Colonic mucosa (tissue), 4 donors: ENCODE results near the gene ZBTB21. TPM values are rescaled to one million over a fixed set of nuclear protein-coding genes. Genes with fewer than 3 reads are reported as not detected.

Experiments used
- DNase-seq: peaks from one replicate; pipeline ENCODE4 v3.0.0-alpha.2; 2020
- H3K27ac ChIP-seq: fragments of 200-600 bp; one replicate; pipeline ENCODE4 v1.8.0; 2021
- H3K27me3 ChIP-seq: fragments of 200-600 bp; one replicate; pipeline ENCODE4 v1.8.0; 2021
- H3K36me3 ChIP-seq: fragments of 200-600 bp; one replicate; pipeline ENCODE4 v1.8.0; 2021
- H3K4me1 ChIP-seq: fragments of 200-600 bp; one replicate; pipeline ENCODE4 v1.8.0; 2021; ENCODE audit warnings: mild to moderate bottlenecking
- H3K4me3 ChIP-seq: fragments of 200-600 bp; one replicate; pipeline ENCODE4 v1.8.0; 2021
- H3K9ac ChIP-seq, 2 donors: one replicate each; pipeline ENCODE4 v1.7.0; 2013; ENCODE audit warnings: control low read depth in 2 of 2, low read depth in 2 of 2, low read length in 2 of 2
- H3K9me3 ChIP-seq: fragments of 200-600 bp; one replicate; pipeline ENCODE4 v1.8.0; 2021
- intact Hi-C: fragments of 100-400 bp; cut with DNase I; formaldehyde crosslinking; loops from one replicate; pipeline ENCODE4 v1.14.1; 2022
- total RNA-seq, 2 donors: library from RNA; stranded (reverse); fragmentation: NEBNext Ultra II Directional in 1 of 2; extraction: Animal tissue kit (Norgen Biotek cat#: 25700) in 1 of 2; gene quantifications; one replicate each; pipeline ENCODE4 v1.2.1, GENCODE V29; 2021
- TF ChIP-seq, protein P1 (sequence below): fragments of 200-600 bp; IDR thresholded peaks from one replicate; pipeline ENCODE4 v1.8.0; 2022; ENCODE audit warnings: antibody characterized with exemption, mild to moderate bottlenecking
- donor health status: healthy.
- donor health status: DM: no; HTN: no; CAD: no.
- donor health status: DM: no; HTN: no; CAD: no.

Gene ZBTB21
- total RNA-seq, 2 donors from 2014 or later: 10.2 to 15.1 TPM

DNA sequence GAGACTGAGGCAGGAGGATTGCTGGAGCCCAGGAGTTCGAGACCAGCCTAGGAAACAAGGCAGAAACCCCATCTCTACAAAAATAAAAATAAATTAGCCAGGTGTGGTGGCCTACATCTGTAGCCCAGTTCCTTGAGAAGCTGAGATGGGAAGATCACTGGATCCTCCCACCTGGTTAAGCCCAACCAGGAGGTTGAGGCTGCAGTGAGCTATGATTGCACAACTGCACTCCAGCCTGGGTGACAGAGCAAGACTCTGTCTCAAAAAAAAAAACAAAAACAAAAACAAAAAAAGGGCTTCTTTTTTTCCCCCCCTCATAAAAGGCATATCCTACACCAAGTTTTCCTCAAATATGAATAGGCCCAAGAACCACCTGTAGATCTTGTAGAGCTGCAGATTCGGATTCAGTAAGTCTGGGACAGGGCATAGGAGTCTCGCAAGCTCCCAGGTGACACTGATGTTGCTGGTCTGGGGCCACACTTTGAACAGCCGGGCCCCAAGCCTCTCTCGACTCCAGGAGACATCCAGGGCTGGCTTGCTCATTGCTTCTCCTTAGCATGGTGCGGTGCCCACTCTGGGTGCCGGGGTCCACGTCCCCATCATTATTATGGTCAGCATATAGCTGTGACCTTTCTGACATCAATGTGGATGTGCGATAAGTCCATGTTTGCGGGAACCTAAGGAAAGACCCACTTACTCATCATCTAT lies 38.9 kb upstream of the ZBTB21 start:
- DNase-seq: no peak

DNA sequence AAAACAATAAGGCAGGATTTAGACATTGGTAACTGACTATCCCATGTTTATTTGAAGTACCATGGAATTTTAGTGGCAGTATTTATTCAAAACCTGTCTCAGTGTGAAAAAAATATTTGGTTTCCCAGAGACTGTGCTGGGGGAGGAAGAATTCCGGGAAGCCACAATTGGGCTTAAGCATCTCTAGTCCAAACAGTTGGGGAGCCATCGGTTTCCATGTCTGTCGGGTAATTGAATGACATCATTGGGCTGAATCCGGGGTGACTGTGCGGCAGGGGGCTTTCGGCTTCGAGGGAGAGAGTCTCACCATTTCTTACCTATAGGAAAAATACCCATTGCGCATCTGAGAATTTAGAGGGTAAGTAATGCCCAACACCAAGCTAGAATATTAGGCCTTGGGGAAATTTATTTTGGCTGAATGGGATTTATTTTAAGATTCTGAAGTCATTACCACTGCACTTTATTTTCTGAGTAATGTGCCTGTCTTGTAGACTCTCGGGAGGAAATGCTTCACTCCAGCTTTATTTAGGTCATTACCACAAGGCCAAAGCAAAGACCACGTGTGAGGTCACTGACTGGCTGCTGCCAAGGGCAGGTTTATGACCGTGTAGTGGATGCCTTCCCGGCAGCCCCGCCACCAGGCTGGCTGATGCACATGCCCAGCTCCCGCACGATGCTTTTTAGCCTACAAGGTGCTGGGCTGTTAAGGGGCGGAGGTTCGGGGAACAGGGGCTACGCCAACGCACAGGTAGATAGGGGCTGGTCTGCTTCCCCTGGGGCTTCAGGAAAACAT lies 37.9 kb upstream of the ZBTB21 start:
- DNase-seq: no peak

More for the DNA sequence above, 38.9 kb upstream of the ZBTB21 start:
- no peaks in the 10 kb centered on the region for H3K4me1 ChIP-seq
- no peak overlapping the region for H3K9ac ChIP-seq
- no peaks in the 10 kb centered on the region for H3K36me3 ChIP-seq
- H3K9me3 ChIP-seq: no peaks in the 10 kb centered on the region
- intact Hi-C loops: no loop called here
- H3K4me3 ChIP-seq: no peak overlapping the region
- TF ChIP-seq, protein P1, sequence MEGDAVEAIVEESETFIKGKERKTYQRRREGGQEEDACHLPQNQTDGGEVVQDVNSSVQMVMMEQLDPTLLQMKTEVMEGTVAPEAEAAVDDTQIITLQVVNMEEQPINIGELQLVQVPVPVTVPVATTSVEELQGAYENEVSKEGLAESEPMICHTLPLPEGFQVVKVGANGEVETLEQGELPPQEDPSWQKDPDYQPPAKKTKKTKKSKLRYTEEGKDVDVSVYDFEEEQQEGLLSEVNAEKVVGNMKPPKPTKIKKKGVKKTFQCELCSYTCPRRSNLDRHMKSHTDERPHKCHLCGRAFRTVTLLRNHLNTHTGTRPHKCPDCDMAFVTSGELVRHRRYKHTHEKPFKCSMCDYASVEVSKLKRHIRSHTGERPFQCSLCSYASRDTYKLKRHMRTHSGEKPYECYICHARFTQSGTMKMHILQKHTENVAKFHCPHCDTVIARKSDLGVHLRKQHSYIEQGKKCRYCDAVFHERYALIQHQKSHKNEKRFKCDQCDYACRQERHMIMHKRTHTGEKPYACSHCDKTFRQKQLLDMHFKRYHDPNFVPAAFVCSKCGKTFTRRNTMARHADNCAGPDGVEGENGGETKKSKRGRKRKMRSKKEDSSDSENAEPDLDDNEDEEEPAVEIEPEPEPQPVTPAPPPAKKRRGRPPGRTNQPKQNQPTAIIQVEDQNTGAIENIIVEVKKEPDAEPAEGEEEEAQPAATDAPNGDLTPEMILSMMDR: no peak
- H3K27ac ChIP-seq: no peak overlapping the region
- no peaks in the 10 kb centered on the region for H3K27me3 ChIP-seq

DNA sequence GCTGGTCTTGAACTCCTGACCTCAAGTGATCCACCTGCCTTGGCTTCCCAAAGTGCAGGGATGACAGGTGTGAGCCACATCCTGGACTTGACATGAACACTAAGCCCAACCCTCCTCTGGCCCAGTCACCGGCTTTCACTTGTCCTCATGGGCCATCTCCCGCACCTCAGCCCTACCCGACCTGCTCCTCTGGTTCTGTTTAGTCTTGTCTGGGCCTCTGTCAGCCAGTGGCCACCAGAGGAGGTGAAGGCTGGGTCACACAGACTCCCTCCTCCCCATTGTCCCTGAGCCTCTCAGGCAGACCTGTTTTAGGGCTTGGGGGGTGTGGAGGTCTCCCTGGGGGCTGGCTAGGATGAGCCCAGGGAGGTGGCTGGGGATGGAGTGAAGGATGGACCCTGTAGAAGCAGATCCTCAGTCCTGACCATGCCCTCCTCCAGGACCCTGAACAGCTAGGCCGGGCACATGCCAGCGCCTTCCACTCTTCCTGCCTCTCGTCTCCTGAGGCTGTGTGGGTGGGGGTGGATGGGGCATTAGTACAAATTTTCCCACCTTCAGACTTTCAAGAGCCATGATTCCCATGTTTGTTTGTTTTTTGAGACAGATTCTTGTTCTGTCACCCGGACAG lies 34.8 kb upstream of the ZBTB21 start:
- intact Hi-C loops: no loop called here
- Histone ChIP-seq H3K9ac (no peak overlapping the region), H3K36me3 (no peaks in the 10 kb centered on the region), H3K27ac (no peak overlapping the region), H3K4me3 (no peak overlapping the region), H3K9me3 (no peaks in the 10 kb centered on the region), H3K4me1 (no peaks in the 10 kb centered on the region), H3K27me3 (no peaks in the 10 kb centered on the region)
- DNase-seq: no peak
- TF ChIP-seq, protein P1: no peak

More for the DNA sequence above, 37.9 kb upstream of the ZBTB21 start:
- Histone ChIP-seq H3K4me1 (no peaks in the 10 kb centered on the region), H3K27ac (no peak overlapping the region), H3K9me3 (no peaks in the 10 kb centered on the region), H3K36me3 (no peaks in the 10 kb centered on the region), H3K4me3 (no peak overlapping the region), H3K9ac (no peak overlapping the region), H3K27me3 (no peaks in the 10 kb centered on the region)
- intact Hi-C loops: no loop called here
- TF ChIP-seq, protein P1: no peak

DNA sequence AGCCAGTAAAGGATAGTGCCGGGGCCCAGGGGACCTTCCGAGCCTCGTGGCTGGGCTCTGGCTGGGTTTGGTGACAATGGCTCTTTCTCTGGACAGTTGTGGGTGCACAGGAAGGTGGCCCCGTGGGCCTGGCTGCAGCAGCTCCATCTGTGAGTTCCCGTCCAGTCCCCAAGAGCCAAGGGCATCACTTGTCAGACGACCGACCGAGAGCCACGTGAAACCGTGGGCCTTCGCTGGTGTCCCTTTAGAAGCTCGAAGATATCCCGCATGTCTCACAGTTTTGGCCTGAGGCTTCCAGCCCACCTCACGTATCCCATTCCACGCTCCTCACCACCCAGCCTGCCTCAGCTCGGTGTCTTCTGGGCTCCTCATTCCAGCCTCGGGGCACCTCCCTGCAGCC lies 33.8 kb upstream of the ZBTB21 start:
- DNase-seq: no peak
- TF ChIP-seq, protein P1: no peak
- H3K27ac ChIP-seq: no peak overlapping the region
- H3K4me3 ChIP-seq: no peak overlapping the region
- H3K4me1 ChIP-seq: no peaks in the 10 kb centered on the region
- H3K9ac ChIP-seq: no peak overlapping the region
- intact Hi-C loops: no loop called here
- no peaks in the 10 kb centered on the region for H3K36me3 ChIP-seq
- no peaks in the 10 kb centered on the region for H3K9me3 ChIP-seq
- H3K27me3 ChIP-seq: no peaks in the 10 kb centered on the region

DNA sequence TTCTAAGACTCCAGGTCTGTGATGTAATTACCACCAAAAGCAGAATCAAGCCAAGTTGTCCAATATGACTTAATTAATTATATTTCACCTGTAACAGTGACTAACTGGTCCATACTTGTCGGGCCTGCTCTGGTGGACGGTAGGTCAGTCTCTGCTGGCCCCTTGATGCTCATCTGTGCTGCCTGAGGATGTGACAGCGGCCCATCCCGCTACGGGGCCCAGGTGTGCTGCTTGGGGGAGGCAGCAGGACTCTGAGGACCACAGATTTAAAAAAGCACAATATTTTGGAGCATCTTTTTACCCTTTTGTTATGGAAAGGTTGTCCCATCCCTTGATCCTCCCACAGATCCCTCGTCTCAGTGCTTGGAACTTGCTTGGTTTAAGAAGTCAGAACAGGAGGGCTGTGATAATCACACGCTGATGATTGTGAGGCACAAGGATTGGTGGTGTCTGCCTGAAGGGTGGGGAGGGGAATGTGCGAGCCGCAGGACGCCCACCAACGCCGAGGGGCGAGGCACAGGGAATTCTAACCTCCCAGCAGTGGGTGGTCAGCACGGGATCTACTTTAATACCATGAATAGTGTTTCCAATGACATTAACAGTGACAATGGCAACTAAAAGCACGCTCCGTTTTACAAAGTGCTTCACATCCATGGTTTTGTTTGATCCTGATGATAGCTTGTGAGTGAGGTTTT lies 33.2 kb upstream of the ZBTB21 start:
- no peak for DNase-seq
- TF ChIP-seq, protein P1: no peak
- Histone ChIP-seq H3K4me3 (no peak overlapping the region), H3K27ac (no peak overlapping the region), H3K4me1 (no peaks in the 10 kb centered on the region), H3K9me3 (no peaks in the 10 kb centered on the region), H3K27me3 (no peaks in the 10 kb centered on the region), H3K36me3 (no peaks in the 10 kb centered on the region), H3K9ac (no peak overlapping the region)
- intact Hi-C loops: no loop called here
